Raji (cell line): ENCODE results near the gene AP2M1.

ENCODE experiments used
- POLR2A ChIP-seq: IDR thresholded peaks from 2 replicates; pipeline ENCODE4 v1.6.1; 2011; ENCODE audit warnings: low read depth, low read length, control low read depth; ENCODE audit not compliant: insufficient read depth

The AP2M1 gene

DNA sequence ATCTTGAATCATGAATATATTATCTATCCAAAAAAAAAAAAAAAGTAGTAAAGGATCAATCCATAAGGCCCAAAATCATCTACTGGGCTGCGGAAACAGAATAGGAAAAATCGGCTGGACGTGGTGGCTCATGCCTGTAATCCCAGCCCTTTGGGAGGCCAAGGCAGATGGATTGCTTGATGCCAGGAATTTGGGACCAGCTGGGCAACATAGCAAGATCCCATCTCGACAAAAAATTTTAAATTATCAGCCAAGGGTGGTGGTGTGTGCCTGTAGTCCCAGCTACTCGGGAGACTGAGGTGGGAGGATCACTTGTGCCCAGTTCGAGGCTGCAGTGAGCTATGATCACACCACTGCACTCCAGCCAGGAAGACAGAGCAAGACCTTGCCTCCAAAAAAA, 25.5 kb upstream of the AP2M1 start:
- TF ChIP-seq POLR2A = no peak

DNA sequence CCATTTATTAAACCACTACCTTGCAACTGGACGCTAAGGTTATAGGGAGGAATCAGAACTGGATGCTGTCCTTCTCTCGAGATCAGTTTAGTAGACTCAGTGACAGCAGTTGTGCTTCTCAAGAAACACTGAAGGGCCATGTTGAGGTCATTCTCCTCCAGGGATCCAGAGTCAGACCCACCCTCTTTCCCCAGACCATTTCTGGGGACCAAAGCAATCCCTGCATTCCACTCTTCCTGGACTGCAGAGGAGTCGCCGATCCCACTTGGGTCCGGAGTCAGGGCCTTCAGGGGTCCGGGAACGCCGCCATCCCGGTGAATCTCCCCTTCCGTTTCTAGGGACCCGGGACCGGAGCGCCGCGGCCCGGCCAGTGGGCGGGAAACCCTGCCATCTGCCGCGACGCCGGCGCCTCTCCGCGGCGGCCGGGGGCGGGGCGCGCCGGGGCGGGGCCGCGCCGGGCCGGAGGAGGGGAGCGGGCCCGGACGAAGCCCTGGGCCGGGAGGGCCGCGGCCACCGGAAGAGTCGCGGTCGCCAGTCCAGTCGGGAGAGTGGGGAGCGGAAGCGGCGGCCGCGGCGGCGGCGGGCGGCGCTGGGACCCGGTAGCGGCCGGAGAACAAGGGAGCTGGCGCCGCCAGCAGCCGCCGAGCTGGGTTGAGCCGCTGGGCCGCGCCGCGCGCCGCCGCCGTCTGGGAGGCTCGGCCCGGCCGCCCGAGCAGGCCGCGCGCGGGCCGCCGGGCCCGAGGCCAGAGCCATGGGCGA, 19.6 kb upstream of the AP2M1 start, which contains the start of gene DVL3:
DVL3 (plus strand) TSS at position 493 of the 759 bp plus-strand sequence; CDS start at position 752, 259 bp downstream.
- TF ChIP-seq POLR2A = peak; percentile 54

DNA sequence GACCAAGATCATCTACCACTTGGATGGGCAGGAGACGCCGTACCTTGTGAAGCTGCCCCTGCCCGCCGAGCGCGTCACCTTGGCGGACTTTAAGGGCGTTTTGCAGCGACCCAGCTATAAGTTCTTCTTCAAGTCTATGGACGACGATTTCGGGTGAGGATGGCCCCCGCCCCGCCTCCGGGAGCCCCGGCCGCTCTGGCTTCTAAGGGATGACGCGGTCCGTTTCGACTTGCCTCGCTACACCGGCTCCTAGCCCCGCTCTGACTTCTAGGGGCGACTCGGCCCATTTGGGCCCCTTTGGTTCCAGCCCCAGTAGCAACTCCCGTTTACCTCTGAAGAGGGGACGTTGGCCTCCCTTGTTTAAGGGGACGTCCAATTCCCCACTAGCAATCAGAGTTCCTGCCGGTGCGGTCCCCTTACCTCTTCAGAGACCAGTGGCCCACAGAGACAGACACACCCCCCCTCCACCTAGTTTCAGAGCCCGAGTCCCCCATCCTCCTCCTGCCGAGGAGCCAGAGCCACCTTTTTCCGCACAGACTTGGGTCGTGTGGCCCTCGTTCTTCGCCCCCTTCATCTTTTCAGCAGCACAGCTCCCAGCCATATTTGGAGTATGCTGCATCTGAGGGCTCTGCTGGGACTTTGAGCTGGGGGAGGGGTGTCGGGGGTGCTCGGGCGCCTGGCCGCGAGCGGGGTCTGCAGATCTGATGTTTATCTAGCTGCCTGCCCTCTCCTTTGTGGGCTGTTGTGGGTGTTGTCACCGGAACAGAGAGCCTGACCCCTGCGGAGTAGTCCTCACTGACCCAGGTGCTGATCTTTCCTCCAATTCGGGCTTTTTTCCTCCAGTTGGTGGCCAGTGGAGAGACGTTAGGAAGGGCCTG, 18.8 kb upstream of the AP2M1 start:
- no peak for TF ChIP-seq POLR2A

DNA sequence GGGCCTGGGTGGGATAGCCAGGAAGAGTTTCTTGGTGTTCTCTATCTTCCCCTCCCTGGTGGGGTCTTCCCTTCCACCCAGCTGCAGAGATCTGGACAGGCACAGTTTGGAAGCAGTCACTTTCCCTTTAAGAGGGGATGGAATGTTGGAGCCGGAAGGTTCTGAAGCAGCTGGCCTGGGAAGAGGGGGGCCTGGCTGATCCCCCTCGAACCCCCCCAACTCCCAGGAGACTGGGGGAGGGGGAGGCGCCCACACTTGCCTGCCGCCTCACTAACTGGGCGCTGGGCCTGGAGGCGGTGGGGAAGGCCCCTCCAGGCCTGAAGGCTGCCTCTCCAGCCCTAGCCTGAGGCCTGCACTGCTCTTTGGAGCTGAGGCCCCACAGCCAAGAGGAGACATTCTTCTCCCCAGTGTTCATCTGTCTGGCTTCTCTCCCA, 18.1 kb upstream of the AP2M1 start:
- TF ChIP-seq POLR2A = no peak

DNA sequence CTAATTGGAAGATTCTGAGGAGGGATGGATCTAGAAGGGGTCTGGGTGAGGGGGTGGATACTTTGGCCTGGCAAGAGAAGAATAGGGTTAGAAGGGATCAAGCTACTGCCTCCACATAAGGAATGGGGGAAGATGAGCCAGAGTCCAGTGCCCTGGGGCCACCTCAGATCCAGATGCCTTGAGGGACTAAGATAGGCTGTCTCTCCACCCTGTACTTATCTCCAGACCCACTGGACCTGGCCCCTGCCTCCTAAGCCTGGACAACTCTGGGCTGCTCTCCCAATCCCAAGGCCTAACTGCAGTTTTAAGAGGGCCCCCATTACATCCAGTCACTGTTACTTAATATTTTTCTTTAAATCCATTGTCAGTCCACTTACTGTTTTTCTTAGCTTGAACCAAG, 17.4 kb upstream of the AP2M1 start:
- no peak for TF ChIP-seq POLR2A

DNA sequence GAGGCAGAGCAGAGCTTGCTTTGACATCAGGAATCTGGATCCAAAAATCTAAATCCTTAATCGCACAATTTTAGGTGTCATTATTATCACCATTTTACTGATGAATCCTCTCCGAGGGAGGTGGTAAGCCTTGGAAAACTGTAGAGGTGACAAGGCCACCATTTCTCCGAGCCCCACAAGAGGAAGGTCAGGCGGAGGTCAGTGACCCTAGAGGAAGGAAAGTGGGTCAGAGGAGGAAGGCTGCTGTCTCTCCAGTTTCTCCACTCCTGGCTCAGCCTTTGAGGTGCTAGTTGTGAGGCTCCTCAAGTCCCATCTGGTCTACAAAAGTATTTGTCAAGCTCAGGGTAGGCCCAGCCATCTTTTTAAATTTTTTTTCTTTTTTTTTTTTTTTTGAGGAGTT, 16.3 kb upstream of the AP2M1 start:
- no peak for TF ChIP-seq POLR2A

DNA sequence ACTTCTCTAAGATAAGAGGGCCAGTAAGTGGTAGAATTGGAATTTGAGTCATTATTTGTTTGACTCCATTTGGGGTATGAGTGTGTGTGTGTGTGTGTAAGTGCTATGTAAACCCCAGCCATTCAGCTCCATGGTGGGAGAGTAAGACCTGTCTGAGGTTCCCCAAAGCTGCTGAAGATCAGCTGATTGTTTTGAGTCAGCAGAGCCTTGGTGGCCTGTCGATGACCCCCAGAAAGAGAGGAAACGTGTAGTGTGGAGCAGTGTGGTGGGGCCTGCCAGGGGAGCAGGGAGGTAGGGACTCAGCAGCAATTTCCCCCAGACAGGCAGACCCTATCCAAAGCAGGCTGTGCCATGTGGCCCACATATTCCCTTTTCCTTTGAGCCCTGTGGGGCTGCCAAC, 14.2 kb upstream of the AP2M1 start:
- TF ChIP-seq POLR2A = no peak

DNA sequence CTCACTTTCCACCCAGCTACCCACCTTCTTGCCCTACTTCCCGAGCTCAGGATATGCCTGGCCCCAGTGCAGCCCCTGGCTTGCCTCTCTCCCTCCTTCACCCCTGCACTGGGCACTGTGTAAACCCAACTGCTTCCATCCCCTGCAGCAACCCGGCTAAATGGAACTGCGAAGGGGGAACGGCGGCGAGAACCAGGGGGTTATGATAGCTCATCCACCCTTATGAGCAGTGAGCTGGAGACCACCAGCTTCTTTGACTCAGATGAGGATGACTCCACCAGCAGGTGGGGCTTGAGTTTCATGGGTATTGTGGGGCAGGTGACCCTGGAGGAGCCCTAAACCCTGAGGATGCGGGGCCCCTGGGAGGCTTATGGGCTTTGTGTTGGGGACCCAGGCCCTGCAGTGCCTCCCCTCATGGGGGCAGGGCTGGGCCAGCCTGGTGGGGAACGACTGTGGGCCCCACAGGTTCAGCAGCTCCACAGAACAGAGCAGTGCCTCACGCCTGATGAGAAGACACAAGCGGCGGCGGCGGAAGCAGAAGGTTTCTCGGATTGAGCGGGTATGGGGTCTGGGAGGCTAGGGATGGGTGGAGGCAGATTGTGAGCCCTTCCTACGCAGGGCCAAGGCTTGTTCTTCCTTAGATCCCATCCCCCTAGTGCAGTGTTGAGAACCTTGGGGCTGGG, 9.9 kb upstream of the AP2M1 start:
- TF ChIP-seq POLR2A = no peak

DNA sequence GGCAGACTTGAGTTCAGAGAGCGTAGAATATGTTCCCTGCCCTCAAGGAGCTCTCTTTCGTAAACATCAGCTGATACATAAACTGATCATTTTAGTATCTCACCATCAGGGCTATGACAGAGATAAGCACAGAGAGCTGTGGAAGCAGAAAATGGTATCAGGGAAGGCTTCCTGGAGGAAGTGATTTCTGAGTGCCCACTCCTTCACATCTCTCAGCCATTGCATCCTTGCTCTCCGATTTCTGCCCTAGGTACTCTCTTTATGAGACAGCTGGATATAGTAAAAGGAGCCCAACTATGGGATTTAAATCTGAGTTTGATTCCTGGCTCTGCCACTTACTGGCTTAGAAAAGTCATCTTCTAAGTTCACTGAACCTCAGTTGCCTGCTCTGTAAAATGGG, 9.1 kb upstream of the AP2M1 start:
- TF ChIP-seq POLR2A = no peak

DNA sequence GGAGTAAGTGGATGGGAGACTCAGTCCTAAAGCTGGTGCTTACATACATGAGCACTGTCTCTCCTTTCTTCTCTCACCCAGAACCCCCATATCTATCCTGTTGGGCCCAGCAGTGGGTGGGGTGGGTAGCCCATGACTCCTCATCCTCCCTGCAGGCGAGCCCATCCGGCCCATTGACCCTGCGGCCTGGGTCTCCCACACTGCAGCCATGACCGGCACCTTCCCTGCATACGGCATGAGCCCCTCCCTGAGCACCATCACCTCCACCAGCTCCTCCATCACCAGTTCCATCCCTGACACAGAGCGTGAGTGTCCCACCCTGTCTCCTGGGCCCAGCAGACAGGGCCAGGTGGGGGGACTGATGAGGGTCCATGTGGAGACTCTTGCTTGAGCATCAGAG, 8.0 kb upstream of the AP2M1 start:
- TF ChIP-seq POLR2A = no peak

DNA sequence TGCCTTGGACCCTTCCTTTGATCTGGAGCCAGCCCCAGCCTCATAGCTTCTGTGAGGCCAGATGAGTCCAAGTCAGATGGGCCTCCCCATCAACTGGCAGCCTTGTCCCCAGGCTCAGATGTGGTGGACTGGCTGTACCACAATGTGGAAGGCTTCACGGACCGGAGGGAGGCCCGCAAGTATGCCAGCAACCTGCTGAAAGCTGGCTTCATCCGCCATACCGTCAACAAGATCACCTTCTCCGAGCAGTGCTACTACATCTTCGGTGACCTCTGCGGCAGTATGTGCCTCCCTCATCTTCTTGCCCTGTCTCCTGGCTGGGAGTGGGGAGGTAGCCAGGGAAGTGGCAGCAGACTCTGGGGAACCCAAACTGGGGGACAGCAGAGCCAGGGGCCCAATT, 6.9 kb upstream of the AP2M1 start:
- TF ChIP-seq POLR2A = no peak

DNA sequence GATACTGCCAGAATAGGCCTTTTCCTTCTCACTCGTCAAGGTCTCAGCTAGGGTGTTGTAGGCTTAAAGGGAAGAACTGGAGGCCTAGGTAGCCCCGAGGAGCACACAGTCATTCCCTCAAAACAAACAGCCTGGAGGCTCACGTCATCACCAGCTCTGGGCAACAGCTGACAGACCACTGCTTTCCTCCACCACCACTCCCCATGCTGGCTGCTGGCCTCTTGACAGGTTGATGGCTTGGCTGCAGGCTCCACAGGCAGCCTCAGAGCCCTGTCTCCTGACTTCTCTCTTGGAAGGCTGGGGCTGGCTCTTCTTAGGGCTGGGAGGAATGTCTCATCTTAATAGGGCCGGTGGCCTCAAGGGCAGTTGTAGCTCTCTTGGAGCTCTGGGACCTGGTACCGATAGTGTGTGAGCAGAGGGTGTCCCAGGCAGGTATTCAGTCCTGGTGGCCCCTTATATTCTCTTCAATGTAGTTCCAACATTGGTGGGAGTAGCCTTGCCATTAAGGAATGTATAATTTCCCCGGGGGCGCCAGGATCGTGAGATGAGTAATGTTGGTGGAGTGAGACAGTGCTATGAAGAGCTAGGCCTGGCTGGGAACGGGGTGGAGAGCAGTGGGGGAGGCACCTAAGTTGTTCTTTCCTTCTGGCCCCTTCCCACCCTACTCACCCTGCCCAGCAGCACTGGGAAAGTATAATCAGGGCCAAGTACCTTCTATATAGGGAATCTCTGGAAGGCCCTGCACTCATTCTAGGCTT, 6.1 kb upstream of the AP2M1 start:
- TF ChIP-seq POLR2A = no peak

DNA sequence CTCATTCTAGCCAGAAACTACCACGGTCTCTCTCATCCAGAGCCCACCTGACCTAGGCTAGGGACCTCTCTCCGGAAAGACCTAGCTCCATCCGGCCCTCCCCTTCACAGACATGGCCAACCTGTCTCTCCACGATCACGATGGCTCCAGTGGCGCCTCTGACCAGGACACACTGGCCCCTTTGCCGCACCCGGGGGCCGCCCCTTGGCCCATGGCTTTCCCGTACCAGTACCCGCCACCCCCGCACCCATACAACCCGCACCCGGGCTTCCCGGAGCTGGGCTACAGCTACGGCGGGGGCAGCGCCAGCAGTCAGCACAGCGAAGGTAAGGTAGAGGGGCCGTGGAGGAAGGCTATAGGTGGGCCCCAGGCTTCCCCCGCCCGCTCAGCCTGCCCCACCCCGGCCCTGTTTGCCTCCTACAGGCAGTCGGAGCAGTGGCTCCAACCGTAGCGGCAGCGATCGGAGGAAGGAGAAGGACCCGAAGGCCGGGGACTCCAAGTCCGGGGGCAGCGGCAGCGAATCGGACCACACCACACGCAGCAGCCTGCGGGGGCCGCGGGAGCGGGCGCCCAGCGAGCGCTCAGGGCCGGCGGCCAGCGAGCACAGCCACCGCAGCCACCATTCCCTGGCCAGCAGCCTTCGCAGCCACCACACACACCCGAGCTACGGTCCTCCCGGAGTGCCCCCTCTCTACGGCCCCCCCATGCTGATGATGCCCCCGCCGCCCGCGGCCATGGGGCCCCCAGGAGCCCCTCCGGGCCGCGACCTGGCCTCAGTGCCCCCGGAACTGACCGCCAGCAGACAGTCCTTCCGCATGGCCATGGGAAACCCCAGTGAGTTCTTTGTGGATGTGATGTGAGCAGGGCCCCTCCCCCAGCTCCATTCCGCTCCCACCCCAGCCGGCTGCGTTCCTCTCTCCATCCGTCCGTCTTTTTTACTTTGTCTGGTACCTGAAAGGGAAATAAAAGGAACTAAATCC, 4.5 kb upstream of the AP2M1 start:
- TF ChIP-seq POLR2A = no peak

DNA sequence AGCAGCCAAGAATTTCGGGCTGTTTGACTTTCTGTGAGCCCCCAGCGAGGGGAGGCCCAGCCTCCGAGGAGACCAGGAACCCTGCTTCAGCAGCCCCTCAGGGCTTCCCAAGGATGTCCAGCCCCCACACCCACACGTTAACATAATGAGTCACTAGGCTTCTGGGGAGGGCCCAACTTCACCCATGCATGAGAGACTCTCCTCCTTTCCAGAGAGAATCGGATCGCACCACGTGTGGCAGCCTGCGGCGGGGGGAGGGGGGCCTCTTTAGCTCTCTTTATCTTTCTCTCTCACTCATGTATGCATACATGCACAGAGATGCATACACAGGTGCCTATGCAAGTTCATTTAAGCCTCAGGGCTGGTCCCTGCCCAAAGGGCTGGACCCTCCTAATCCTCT, 3.1 kb upstream of the AP2M1 start:
- no peak for TF ChIP-seq POLR2A
